Stimulated activated CD4-positive, alpha-beta T cell treated with anti-CD3 and anti-CD28 coated beads, Interleukin-1b, Interleukin-23, amount 100 ng/mL, for 1 hour (primary cell): ENCODE data around the gene SHANK3.

Experiments
- DNase-seq, 2 donors: peaks; one replicate each; pipeline ENCODE4 v3.0.0-alpha.2; 2020; ENCODE audit warnings: low read depth in 2 of 2

SHANK3 gene

DNA sequence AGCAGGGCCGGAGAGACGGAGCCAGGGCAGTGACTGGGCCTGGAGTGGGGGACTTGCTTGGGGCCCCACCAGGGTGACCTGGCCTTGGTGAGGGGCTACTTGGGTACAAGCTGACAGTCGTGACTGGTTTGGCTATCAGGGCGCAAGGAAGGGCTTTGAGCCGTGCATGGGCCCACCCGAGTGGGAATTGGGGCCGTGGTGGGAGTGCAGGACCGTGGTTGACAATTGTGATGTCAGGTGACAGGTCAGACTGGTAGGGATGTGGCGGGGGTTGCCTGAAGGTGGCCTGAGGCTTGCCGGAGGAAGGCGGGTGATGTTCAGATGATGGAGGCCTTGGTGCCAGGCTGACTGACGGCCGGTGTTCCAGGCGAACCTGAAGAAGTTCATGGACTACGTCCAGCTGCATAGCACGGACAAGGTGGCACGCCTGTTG is 5.6 kb downstream of the SHANK3 start:
- DNase-seq, result no peak

DNA sequence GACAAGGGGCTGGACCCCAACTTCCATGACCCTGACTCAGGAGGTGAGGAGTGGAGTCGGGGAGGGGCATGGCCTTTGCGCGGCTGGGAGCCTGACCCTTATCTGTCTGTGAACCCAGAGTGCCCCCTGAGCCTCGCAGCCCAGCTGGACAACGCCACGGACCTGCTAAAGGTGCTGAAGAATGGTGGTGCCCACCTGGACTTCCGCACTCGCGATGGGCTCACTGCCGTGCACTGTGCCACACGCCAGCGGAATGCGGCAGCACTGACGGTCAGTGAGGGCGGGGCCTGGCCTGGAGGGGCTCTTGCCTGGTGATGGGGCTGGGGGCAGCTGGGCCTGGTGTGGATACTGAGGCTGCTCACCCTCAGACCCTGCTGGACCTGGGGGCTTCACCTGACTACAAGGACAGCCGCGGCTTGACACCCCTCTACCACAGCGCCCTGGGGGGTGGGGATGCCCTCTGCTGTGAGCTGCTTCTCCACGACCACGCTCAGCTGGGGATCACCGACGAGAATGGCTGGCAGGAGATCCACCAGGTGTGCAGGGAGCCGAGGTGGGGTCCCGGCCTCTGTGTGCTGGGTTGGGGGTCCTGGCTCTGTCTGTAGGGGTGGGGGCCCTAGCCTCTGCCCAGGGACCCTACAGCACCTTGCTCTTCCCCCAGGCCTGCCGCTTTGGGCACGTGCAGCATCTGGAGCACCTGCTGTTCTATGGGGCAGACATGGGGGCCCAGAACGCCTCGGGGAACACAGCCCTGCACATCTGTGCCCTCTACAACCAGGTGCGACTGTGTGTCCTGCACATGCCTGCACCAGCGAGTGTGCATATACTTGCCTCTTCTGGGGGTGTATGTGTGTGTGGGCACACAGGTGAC is 6.3 kb downstream of the SHANK3 start:
- no peak for DNase-seq

DNA sequence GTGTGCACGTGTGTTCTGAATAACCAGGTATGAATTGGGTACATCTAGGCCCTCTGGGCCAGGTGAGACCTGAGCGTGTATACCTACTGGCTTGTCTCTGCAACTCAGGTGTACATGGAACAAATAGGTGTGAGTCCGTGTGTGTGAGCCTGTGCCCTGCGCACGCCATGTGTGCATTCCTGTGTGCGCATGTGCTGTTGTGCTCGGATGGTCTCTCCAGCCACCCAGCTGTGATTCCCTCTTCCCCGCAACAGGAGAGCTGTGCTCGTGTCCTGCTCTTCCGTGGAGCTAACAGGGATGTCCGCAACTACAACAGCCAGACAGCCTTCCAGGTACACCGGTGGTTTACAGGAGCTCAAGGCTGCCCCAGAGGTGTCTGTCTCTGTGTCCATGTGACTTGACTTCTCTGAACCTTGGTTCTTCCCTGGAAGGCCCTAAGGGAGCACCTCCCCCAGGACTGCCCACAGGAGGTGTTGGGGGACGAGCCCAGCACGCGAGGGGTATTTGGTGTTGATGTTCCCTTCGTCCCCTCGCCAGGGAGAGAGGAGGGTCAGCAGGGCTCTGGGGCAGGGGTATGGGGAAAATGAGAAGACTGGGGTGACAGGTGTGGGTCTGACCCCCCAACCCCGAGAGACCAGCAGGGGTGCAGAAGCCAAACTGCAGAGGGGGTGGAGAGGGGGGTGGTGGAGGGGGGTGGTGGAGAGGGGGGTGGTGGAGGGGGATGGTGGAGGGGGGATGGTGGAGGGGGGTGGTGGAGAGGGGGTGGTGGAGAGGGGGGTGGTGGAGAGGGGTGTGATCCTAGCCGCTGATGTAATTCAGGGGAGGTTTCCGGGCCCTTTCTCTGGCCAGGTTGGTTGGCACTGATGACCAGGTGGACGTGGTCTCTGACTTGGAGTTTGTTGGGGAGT is 10.7 kb downstream of the SHANK3 start:
- DNase-seq, result no peak

DNA sequence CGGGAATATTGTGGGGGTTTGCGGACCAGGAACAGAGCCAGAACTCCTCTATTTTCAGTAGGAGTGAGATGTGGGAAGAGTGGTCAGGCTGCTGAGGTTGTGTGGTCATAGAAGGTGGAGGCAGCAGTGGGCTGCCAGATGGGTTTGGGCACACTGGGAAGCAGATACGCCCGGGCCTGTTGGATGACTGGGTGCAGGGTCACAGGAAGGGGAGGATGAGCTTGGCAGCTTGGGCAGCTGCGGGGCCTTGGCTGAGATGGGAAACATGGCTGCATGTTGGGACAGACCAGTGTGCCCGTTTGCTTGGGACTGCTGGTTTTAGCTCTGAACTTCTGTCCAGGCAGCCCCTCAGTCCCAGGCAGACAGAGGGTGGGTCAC is 11.4 kb downstream of the SHANK3 start:
- no peak for DNase-seq

DNA sequence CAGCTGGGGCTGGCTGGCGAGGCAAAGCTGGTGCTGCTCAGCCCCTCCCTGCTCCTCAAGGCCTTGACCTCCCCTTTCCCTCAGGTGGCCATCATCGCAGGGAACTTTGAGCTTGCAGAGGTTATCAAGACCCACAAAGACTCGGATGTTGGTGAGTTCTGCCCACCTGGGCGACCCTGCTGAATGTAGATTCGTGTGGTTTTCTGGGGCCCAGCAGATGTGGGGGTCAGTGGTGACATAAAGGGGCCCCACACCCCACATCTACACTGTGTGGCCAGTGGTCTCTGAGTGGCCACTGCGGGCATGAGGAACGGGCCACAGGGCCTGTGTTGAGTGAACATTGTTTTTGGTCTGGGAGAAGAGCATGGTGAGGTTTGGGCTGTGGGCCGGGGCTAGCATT is 11.9 kb downstream of the SHANK3 start:
- no peak for DNase-seq

DNA sequence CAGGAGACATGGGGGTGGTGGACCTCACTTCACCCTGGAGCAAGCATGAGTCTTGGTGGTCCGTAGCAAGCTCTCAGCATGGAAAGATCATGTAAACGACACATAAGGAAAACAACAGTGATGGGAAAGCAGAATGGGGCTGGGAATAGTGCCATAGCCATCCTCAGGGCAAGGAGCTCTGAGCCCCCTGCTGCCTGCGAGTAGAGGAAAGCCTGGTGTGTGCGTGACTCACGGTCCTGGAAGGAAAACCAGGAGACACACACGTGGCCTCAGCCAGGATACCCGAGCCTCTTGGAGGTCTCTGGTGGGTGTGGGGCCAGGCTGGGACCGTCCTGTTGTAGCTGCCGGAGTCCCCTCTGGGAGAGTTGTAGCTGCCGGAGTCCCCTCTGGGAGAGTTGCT is 12.4 kb downstream of the SHANK3 start:
- no peak for DNase-seq

DNA sequence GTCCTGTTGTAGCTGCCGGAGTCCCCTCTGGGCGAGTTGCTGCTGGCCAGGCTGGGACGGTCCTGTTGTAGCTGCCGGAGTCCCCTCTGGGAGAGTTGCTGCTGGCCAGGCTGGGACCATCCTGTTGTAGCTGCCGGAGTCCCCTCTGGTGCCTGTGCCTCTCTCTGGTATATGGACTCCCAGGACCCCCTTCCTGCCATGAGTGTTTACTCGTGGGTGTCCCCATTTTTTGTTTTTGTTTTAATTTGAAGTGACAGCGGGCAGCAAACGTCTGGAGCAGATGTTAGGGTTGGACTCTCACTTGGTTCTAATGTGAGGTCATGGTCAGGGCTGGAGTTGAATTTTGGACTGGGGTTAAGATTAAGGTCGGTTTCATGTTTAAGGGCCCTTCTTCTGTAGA is 14.2 kb downstream of the SHANK3 start:
- no peak for DNase-seq

DNA sequence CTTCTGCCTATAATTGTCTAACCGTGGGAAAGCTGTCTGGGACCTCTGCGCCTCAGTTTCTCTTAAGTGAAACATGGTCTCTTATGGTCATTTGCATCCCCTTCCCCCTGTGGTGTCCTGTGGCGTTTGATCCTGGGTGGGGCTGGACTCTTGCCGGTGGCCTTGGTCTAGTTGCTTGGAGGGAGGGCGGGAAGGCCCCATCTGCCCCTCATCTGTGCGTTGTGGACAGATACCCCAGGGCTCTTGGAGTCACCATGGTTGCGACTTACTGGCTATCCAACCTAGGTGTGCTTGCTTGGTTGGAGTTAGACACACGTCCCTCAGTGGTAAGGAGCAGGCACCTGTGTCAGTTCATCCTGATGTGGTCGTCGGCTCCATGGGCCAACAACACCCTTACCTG is 15.2 kb downstream of the SHANK3 start:
- DNase-seq, result no peak

DNA sequence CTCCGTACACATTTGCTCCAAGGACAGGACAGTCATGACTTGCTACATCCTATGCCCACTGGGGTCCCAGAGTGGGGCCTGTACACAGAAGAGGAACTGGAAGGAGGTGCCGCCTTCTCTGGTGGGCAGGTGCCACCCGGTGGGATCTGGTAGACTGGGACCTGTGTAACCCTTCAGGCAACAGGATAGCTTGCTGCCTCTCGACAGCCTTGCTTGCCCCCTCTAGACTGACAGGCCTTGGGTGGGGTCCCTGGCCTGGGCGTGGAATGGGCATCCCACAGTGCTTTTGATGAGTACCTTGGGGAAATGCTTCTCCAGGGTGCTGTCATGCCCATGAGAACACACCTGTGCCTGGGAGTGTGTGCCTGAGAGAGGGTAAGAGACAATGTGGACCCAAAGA is 15.8 kb downstream of the SHANK3 start:
- no peak for DNase-seq

DNA sequence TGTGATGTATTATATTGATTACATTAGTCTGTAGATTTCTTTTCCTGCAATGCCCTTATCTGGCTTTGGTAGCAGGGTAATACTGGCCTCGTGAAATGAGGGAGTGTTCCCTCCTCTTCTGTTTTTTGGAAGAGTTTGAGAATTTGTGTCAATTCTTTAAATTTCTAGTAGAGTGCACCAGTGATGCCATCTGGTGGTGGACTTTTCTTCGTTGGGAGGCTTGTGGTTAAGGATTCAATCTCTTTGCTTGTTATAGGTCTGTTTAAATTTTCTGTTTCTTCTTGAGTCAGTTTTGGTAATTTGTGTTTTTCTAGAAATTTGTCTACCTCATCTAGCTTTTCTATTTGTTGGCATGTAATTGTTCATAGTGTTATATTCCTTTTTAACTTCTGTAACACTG is 18.9 kb downstream of the SHANK3 start:
- no peak for DNase-seq

DNA sequence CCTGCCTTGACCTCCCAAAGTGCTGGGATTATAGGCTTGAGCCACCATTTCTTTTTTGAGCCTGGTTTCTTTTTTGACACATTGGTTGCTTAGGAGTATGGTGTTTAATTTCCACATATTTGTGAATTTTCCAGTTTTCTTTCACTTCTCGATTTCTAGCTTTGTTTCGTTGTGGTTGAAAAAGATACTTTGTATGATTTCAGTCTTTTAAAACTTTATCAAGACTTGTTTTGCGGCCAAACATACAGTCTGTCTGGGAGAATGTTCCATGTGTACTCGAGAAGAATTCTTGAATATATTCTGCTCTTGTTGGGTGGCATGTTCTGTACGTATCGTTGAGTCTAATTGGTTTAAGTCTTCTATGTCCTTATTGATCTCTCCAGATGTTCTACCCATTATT is 20.8 kb downstream of the SHANK3 start:
- no peak for DNase-seq

DNA sequence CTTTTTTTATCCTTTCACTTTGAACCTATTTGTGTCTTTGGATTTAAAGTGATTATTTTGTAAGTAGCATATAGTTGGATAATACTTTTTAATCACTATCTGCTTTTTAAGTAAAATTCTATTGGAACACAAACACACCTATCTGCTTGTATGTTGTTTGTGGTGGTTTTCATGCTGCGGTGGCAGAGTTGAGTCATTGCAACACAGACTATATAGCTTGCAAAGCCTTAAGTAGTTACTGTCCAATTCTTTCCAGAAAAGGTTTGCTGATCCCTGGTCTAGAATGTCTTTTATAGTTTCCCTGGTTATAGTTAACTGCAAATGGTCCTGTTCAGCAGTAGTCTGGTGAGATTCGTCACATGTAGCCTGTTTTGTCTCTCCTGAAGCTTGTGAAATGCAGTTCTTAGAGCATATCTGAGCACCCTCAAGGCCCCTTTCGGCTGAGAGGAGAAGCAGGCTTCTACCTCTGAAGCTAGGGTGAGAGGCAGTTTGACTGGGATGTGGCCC is 21.5 kb downstream of the SHANK3 start:
- DNase-seq, result no peak

DNA sequence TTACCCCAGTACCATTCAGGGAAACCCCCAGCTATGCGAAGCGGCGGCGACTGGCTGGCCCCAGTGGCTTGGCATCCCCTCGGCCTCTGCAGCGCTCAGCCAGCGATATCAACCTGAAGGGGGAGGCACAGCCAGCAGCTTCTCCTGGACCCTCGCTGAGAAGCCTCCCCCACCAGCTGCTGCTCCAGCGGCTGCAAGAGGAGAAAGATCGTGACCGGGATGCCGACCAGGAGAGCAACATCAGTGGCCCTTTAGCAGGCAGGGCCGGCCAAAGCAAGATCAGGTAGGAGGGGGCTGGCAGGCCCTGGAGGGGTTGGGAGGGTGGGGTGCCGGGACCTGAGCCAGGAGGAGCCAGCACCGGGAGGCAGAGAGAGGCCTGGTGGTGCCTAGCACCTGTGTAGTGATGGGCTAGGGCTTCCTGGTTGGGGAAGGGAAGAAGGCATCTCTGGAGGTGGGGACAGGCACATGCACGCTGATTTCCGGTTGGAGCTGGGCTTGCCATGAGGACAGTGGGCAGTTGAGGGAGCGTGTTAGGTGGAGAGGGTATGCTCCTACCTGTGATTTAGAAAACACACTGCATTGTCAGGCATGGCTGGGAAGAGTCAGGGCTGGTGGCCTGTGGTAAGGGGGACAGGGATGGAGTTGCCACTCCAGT is 22.3 kb downstream of the SHANK3 start:
- DNase-seq, result no peak

DNA sequence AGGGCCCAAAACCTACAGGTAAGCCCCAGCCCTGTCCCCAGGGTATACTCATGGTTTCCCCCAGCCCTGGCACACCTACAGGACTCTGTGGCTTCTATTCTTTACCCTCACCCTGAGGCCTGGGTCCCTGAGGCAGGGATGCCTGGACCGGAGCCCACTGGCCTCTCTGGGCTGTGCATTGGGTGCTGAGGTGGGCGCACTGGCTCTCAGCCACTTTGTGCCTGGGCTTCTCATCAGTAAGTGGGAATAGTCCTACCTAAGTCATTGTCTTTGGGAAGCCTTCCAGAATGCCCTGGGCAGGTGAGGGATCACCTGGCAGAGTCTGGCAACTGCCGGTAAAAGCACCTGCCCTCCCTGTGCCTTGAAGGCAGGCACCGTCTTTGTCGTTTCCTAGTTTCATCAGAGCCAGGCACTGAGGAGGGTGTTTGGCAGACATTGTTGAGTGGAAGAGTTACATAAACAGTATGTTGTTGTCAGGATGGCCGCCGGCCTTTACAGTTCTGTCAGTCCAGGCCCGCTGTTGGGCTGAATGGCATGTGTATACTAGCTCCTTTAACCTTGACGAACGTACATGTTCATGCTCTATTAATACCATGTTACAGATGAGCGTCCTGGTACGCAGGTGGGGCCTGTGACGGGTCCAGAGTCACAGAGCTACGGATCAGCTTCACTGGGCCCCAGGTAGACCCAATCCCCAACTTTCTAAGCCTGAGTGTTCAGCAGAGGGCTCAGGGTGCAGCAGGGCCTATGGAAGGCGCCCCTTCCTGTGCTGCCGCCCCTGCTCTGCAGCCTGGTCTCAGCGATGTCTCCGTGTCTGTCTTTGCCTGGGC is 23.0 kb downstream of the SHANK3 start:
- no peak for DNase-seq

DNA sequence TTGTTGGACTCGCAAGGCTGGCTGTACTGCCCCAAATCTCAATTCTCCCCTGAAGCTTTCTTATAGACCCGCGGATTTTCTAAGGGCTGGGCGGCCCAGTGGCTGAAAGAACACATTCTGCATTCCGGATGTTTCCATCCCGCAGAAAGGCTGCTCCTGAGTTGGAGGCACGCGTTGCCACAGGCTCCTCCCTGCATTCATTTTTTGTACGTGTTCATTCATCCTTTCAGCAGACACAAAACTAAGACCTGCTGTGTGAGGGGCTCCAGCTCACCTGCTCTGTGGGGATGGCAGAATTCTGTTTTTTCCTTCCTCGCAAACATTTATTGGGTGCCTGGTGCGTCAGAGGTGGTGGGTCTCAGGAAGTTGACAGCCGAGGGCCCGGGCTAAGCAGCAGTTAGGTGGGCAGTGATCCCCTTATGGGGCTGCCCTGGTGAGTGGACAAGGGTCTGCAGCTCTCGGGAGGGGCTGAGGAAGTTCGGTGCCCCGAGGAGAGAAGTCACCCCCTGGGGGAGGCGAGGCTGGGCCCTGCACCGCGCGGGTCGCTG is 23.7 kb downstream of the SHANK3 start:
- no peak for DNase-seq

DNA sequence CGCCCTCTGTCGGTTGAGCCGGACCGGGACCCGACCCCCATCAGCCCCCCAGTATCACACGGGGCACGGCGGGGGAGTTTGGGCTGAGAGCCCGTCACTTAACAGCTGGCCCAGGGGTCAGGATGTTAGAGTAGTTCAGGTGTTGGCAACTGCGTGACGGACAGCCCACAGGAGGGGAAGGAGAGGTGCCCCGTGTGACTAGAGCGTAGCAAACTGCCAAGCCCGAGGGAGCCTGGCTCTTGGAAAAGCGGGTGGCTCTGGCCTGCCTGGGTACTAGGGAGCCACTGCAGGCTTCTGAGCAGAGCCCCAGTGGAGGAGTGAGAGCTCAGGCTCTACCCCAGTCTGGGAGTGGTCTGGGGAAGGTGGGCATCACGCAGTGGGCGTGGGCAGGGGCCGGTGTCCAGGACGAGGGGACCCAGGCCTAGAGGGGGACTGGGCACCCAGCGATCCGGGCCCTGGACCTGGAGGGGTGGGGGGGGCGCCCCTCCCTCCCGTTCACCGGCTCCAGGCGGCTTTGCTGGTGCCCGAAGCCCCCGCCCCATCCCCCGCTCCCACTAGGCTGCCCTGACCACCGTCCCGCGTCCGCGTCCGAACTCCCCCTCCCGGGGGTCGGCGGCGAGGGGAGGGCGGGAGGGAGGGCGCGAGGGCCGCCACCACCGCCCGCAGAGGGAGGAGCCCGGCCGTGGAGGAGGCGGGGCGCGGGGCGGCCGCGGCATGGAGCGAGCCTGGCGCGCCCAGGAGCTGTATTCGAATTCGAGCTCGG is 24.4 kb downstream of the SHANK3 start:
- DNase-seq, result no peak

DNA sequence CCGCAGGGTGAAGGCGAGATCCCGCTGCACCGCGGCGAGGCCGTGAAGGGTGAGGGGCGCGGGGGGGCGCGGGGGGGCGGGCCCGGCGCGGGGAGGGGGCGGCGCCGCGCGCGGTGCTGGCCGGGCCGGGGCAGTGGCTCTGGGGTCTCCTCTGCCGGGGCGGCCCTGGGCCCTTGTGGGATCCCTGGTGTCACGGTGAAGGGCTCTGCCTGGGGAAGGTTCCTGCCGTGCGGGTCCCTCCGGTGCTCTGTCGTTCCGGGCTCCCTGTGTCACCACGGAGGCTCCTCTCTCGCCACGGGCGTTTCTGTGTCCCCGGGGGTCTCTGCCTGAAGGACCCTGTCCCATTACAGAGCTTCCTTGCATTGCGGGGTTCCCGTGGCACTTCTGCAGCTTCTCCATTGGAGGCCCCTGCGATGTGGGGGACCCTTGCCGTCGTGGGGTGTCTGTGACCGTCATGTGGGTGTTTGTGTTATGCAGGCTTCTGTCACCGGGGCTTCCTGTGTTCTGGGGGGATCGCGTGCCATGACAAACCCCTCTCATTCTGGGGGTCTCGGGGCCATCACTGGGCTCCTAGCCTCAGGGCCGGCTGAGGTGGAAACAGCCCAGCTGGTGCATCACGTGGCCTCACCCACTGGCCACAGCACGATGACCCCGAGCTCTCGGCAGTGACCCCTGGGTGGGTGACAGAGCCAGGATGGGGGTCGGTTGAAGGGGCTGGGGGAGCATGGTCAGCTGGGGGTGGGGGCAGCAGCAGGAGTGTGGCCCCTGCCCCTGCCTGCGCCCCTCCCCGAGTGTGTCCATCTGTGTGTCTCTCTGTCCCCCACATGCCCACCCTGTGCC is 25.3 kb downstream of the SHANK3 start:
- DNase-seq, result no peak

DNA sequence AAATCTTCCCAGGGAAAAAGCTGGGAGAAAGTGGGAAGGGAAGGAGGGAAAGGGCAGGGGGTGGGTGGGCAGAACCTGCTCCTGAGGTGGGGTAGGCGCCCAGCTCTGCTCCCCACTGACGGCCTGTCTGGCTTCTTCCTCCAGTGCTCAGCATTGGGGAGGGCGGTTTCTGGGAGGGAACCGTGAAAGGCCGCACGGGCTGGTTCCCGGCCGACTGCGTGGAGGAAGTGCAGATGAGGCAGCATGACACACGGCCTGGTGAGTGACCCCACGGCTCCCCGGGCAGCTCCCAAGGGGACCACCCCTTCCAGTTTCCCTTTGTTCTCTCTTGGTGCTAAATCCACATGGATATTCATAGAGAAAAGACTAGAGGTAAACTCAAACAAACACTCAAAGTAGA is 25.9 kb downstream of the SHANK3 start:
- no peak for DNase-seq

DNA sequence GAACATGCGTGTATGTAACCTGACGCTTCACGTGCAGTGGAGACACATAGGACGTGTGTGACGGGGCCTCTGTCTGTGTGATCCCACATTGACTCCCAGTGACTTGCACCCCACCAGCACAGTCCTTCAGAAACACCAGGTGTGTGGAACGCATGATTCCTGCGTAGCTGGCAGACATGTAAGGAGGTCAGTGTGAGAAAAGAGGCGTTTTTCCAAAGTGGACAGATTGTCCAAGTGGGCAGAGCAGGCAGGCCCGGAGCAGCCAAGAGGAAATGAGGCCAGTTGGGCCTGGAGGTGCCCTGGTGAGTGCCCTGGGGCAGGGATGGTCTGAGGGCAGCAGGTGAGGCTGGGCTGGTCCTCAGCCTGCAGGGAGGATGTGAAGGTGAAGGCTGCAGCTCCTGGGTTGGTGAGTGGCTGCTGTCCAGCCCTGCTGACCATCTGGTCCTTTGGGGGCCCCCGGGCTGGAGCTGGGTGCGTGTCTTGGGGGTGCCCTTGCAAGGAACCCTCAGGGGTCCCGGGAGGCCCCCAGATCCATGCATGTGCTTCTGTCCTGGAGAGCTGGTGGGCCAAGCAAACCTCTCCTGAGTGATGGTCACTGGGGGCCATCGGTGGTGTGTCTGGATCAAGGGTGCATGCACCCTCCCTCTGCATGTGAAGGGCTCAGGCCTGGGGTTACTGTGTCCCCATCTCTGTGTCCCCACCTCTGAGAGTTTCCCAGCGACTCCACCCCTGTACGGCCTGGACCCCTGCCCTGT is 26.6 kb downstream of the SHANK3 start:
- no peak for DNase-seq
